Psoas muscle (tissue), 8 donors: ENCODE data around the gene NR2F1-AS1. TPM values are rescaled to one million over a fixed set of nuclear protein-coding genes. Genes with fewer than 3 reads are reported as not detected.

Source experiments
- ATAC-seq, 4 donors: fragments of 200-7000 bp; cut with Tn5 transposase; one replicate each; pipeline ENCODE4 v1.9.1; 2020; ENCODE audit warnings: moderate library complexity in 3 of 4, mild to moderate bottlenecking in 2 of 4
- DNase-seq, 2 donors: peaks; one replicate each; pipeline ENCODE4 v3.0.0-alpha.2; 2020
- H3K27ac ChIP-seq: fragments of 200-600 bp; one replicate; pipeline ENCODE4 v1.8.0; 2022
- H3K27me3 ChIP-seq, 3 donors: fragments of 200-600 bp in 1 of 3; one replicate each; pipeline versions ENCODE4 v1.6.1 to v1.8.0; 2013 to 2022; ENCODE audit warnings: low read length in 2 of 3, mild to moderate bottlenecking in 2 of 3, moderate library complexity in 1 of 3; ENCODE audit not compliant: insufficient read depth in 3 of 3
- H3K36me3 ChIP-seq, 2 donors: fragments of 200-600 bp in 1 of 2; one replicate each; pipeline versions ENCODE4 v1.6.1 to v1.8.0; 2013 to 2022; ENCODE audit warnings: low read depth in 1 of 2, mild to moderate bottlenecking in 1 of 2, moderate library complexity in 1 of 2; ENCODE audit not compliant: insufficient read depth in 1 of 2
- H3K4me1 ChIP-seq: fragments of 200-600 bp; one replicate; pipeline ENCODE4 v1.8.0; 2022
- H3K4me3 ChIP-seq: fragments of 200-600 bp; one replicate; pipeline ENCODE4 v1.8.0; 2022; ENCODE audit warnings: mild to moderate bottlenecking
- H3K9me3 ChIP-seq: fragments of 200-600 bp; one replicate; pipeline ENCODE4 v1.8.0; 2022
- CTCF ChIP-seq: fragments of 200-600 bp; IDR thresholded peaks from one replicate; pipeline ENCODE4 v1.8.0; 2022; ENCODE audit warnings: antibody characterized with exemption
- WGBS, 3 donors: extraction: QIAGEN DNeasy Blood & Tissue Kit; methylation state at CpG; one replicate each; pipeline versions ENCODE4 v1.1.6 to v1.1.7; 2013; 5-methylcytosine and 5-hydroxymethylcytosine counted together
- intact Hi-C, 2 donors: fragments of 100-400 bp; cut with DNase I; formaldehyde crosslinking; loops; one replicate each; pipeline versions ENCODE4 v1.11.0 to v1.14.2; 2022
- long read RNA-seq, 2 donors: library from polyadenylated mRNA; unstranded; transcript quantifications; one replicate each; pipeline ENCODE4 v2.0.0, GENCODE V29; 2021
- polyA plus RNA-seq, 3 donors: library from polyadenylated mRNA; stranded (reverse); fragments of 200-250 nt; gene quantifications; one replicate each; pipeline ENCODE4 v1.2.3, GENCODE V29; 2013
- total RNA-seq, 4 donors: library from RNA; stranded (reverse); fragmentation: NEBNext Ultra II Directional in 2 of 4; extraction: Animal tissue kit (Norgen Biotek cat#: 25700) in 2 of 4; gene quantifications; one replicate each; pipeline versions ENCODE4 v1.2.1 to v1.2.4, GENCODE V29; 2021 to 2023
- donor health status: healthy with polysubstance abuse.
- donor health status: DM: no; HTN: no; CAD: no; lungs with moderate emphysema.
- donor health status: Bipolar disorder and iron deficiency.
- donor health status: healthy.
- donor health status: DM: yes; HTN: yes; CAD: no.
- donor health status: DM: no; HTN: no; CAD: no.
- donor health status: DM: no; HTN: no; CAD: no.
- donor health status: DM: yes; HTN: yes; CAD: no.

The NR2F1-AS1 gene
- total RNA-seq (1 to 10 TPM in 1 of 4 donors, under 1 TPM in 3; 0.13 to 1.3 (median 0.55) TPM), polyA plus RNA-seq (1 to 10 TPM in 1 of 3 donors, under 1 TPM in 2; 0.14 to 1.5 (median 0.42) TPM)
- long read RNA-seq, donor 1, partial matches to known transcripts, result 0 of 1 reads
- long read RNA-seq, donor 1, other reads (novel, unspliced or antisense), result 1 of 1 reads
- long read RNA-seq, donor 2, partial matches to known transcripts, result 0 of 3 reads
- long read RNA-seq, donor 2, other reads (novel, unspliced or antisense), result 1 of 3 reads

GRCh38 chr5:93580927-93581445, at the start of gene NR2F1-AS1:
TSS of gene NR2F1-AS1 (minus strand) at chr5:93581219.
- Histone ChIP-seq H3K9me3 (no peaks in the 10 kb centered on the region), H3K4me3 (peak within 1 kb of the TSS; percentile 71), H3K27me3 (peaks cover 0 to 38% (median 0%) of the 10 kb centered on the region in 3 donors), H3K27ac (no peak within 1 kb of the TSS), H3K4me1 (peaks cover 7% of the 10 kb centered on the region), H3K36me3 (no peaks in the 10 kb centered on the region)
- intact Hi-C loops, result loop anchor here (2.0 to 10.0 kb wide), 4 partner anchors 41 to 336 kb away; no protein-coding TSS in a partner anchor
- DNase-seq, result no peak
- 0 to 1% (median 1%) methylated on average over 41 of the region's 41 CpGs for WGBS, 3 donors
- TF ChIP-seq CTCF, result no peak
- ATAC-seq, result peak; percentile 31 to 51 (median 40)

DNA sequence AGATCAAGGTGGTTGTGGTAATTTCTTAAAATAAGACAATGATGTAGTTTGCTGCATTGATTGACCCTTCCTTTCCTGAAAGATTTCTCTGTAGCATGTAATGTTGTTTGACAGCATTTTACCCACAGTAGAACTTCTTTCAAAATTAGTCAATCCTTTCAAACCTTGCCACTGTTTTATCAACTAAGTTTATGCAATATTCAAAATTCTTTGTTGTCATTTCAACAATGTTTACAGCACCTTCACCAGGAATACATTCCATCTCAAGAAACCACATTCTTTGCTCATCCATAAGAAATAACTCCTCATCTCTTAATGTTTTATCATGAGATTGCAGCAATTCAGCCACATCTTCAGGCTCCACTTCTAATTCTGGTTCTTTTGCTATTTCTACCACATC, 45.8 kb upstream of the NR2F1-AS1 start:
- intact Hi-C loops, result no loop called here
- no peak for DNase-seq
- no peak for ATAC-seq
- Histone ChIP-seq H3K36me3 (no peaks in the 10 kb centered on the region), H3K4me3 (no peak overlapping the region), H3K27ac (no peak overlapping the region), H3K9me3 (no peaks in the 10 kb centered on the region), H3K4me1 (peaks cover 1% of the 10 kb centered on the region), H3K27me3 (no peaks in the 10 kb centered on the region)
- no peak for TF ChIP-seq CTCF

DNA sequence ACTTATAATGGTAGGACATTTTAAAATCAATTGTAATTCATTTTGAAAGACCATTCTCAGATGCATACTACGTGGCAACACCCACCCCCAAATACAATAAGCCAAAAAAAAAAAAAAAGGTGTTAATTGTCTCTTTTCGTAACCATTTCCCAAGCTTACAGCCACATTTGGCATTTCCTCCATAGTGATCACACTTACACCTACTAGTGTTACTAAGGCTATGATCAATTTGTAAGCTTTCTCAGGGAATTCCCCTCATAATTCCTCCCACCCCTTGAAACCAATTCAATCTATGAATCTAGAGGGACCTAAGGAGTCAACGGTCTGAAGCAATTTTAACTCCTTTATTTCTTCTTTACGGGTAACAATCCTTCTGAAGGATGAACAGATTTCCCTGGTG, 42.1 kb upstream of the NR2F1-AS1 start:
- DNase-seq, result no peak
- H3K36me3 ChIP-seq, result no peaks in the 10 kb centered on the region
- no peak overlapping the region for H3K4me3 ChIP-seq
- intact Hi-C loops, result loop anchor here in 1 of 2 donors (5.0 kb wide), 1 partner anchor 41 kb away; the partner anchor contains the start of genes NR2F1 and NR2F1-AS1
- WGBS, 3 donors, result 74 to 81% (median 81%) methylated on average over 4 of the region's 4 CpGs
- H3K4me1 ChIP-seq, result peaks cover 11% of the 10 kb centered on the region
- no peaks in the 10 kb centered on the region for H3K27me3 ChIP-seq
- ATAC-seq, result no peak
- H3K9me3 ChIP-seq, result no peaks in the 10 kb centered on the region
- TF ChIP-seq CTCF, result no peak
- H3K27ac ChIP-seq, result no peak overlapping the region

- 57 to 67% (median 61%) methylated on average over 4 of the region's 4 CpGs for whole genome bisulfite sequencing, 3 donors
- intact Hi-C loops, result loop anchor here in 1 of 2 donors (5.0 kb wide), 1 partner anchor 40 kb away; the partner anchor contains the start of genes NR2F1 and NR2F1-AS1
- DNase-seq, result no peak
- Histone ChIP-seq H3K4me3 (peak overlapping the region; percentile 83), H3K9me3 (no peaks in the 10 kb centered on the region), H3K27ac (peak overlapping the region; percentile 80), H3K27me3 (no peaks in the 10 kb centered on the region), H3K36me3 (no peaks in the 10 kb centered on the region), H3K4me1 (peaks cover 11% of the 10 kb centered on the region)
- TF ChIP-seq CTCF, result no peak
- ATAC-seq, result peak in 2 of 4 donors; percentile 14 to 39
These were observed 41.3 kb upstream of the NR2F1-AS1 start for GRCh38 chr5:93622240-93622885.
